Measurements from ENCODE around the gene CIDEC.

CIDEC gene

GRCh38 chr3:9841015-9841414 is 39.0 kb downstream of the CIDEC start:
- DNase-seq, result no peak

DNA sequence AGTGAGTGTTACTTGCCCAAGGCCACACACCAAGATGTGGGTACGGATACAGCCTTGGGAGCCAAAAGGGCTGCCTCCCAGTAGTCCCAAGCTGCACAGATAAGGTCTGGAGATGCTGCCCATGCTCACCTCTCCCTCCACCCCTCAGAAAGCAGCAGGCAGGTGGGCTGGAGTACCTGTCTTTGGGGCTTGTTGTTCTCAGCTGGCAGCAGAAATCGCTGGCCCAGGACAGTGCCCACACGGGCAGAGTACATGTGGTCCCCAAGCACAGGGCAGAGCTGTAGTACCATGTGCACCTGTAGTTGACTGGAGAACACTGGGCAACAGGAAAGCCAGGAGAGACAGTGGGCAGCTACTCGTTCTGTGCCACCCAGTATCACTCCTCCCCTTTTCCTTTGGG is 41.2 kb downstream of the CIDEC start:
- no peak for DNase-seq

GRCh38 chr3:9837701-9838582 is 42.1 kb downstream of the CIDEC start:
- DNase-seq, result no peak

DNA sequence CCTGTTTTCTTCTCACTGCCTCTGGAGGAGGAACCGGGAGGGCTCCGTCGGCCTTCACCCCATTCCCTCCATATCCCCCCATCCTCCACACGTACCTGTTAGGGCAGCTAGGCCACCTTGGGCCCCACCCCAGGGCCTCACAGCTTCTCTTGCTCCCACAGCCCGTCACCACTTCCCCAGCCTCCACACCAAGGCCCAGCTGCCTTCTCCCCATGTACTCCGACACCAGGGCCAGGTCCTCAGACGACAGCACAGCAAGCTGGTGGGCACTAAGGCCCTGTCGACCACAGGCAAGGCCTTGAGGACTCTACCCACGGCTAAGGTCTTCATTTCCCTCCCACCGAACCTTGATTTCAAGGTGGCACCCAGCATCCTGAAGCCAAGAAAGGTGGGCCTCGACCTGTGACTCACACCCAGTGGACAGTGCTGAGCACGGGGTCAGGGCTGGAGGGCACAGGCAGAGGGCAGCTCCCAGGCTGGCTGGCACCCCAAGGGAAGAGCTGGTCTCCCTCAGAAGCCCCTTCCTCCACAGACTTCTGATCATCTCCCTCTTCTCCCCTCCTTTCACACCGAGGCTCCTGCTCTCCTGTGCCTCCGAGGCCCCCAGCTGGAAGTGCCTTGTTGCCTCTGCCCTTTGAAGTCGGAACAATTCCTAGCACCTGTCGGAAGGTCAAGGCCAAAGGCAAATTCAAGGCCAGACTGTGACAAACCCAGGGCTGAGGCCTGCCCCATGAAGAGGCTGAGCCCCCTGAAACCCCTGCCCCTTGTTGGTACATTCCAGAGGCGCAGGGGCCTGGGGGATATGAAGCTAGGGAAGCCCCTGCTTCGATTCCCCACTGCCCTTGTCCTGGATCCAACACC is 45.3 kb downstream of the CIDEC start:
- no peak for DNase-seq

GRCh38 chr3:9833078-9833477 is 47.0 kb downstream of the CIDEC start:
- no peak for DNase-seq

DNA sequence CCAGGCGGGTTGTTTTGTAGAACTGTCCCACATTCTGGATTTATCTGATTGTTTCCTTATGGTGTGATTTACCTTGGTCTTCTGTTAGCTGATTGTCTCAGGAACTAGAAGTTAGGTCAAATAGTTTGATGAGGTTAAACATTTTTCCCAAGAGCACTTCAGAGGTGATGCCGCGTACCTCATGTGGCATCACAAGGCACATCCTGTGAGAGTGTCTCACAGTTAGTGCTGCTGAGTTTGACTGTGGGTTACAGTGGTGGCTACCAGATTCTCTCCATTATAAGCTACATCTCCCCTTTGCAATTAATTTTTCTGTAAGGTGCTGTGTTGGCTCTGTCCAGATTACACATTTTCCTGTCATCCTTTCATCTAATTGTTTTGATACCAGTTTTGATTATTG is 48.8 kb downstream of the CIDEC start:
- no peak for DNase-seq

DNA sequence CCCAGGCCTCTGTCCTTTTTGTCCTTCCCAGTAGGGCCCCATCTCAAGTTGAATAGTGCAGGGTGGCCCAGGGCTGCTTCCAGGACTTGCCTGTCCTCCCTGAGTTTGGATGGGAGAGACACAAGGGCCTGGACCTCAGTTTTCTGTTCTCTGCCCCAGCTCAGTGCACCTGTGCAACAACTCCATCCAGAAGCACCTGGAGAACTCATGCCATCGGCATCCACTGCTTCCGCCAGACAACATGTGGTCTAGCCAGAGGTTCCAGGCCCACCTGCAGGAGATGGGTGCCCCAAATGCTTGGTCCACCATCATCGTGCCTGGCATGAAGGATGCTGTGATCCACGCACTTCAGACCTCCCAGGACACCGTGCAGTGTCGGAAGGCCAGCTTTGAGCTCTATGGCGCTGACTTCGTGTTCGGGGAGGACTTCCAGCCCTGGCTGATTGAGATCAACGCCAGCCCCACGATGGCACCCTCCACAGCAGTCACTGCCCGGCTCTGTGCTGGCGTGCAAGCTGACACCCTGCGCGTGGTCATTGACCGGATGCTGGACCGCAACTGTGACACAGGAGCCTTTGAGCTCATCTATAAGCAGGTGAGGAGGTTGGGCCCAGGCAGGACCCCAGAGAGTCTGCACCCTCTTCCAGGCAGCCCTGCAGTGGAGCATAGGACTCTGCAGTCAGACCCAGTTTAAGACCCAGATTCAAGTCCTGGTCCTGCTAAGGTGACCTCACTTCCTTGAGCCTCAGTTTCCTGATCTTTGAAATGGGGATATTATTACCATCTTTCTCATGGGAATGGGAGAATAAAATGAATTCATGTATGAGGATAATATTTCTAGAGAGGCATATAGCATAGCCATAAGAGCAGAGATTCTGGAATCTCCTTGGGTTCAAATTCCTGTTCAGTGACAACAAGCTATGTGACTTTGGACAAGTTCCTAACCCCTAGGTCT is 51.0 kb downstream of the CIDEC start:
- DNase-seq, result no peak

DNA sequence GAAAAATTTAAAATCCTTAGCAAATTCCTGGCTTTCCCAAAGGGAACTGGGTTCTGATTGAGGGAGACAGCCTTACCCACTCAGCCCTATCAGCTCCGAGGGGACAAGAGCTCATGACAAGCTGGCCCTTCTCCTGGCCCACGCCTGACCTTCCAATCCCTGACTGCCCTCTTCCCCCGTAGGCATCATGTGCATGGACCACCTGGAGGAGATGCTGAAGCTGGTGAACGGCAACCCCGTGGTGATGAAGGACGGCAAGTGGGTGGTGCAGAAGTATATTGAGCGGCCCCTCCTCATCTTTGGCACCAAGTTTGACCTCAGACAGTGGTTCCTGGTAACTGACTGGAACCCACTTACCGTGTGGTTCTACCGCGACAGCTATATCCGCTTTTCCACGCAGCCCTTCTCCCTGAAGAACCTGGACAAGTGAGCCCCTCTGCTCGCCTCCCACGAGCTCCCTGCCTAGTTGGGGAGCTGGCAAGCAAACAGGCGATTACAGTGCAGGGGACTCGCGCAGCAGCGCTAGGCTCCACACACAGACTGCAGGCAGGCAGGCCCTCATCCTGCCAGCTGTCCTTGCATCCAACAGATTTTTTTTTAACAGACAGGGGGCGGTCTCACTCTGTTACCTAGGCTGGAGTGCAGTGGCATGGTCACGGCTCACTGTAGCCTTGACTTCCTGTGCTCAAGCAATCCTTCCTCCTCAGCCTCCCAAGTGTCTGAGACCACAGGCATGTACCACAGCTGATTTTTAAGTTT is 53.1 kb downstream of the CIDEC start:
- DNase-seq, result no peak

GRCh38 chr3:9825451-9826040 is 54.5 kb downstream of the CIDEC start:
- no peak for DNase-seq

GRCh38 chr3:9820946-9821345 is 59.1 kb downstream of the CIDEC start:
- no peak for DNase-seq

DNA sequence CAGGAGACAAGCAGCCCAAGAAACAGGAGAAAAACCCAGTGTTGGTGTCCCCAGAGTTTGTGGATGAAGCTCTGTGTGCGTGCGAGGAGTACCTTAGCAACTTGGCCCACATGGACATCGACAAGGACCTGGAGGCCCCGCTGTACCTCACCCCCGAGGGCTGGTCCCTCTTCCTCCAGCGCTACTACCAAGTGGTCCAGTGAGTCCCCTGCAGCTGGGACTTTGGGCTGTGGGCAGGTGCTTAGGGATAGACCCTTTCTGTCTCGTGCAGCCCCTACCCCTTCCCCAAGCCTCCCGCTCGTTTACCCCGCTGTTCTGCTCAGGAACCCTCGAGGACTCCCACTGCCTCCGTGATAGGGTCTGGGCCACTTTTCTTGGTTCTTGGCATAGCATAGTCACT is 59.5 kb downstream of the CIDEC start:
- DNase-seq, result no peak

DNA sequence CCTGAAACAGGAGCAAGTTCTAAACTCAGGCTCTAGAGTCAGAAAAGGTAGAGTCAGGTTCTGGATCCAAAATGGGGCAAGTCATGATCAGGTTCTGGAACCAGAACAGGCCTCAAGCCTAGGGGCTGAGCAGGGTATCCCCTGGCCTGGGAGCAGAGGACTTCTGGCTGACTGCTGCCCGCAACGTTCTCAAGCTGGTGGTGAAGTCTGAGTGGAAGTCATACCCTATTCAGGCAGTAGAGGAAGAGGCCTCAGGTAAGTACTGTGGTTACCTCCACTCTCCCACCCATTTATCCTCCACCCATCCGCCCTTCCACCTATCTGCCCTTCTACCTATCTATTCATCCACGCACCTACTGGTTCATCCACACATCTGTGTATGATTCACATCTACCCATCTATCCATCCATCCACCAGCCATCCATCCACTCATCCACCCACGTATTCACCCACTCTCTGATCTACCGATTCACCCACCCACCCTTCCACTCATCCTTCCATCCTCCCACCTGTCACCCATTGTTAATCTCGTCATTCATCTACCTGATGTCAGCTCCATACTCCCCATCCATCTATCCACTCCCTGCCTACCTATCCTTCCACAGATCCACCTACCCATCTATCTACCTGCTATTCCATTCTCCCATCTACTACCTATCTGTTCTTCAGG is 61.3 kb downstream of the CIDEC start:
- DNase-seq, result no peak

DNA sequence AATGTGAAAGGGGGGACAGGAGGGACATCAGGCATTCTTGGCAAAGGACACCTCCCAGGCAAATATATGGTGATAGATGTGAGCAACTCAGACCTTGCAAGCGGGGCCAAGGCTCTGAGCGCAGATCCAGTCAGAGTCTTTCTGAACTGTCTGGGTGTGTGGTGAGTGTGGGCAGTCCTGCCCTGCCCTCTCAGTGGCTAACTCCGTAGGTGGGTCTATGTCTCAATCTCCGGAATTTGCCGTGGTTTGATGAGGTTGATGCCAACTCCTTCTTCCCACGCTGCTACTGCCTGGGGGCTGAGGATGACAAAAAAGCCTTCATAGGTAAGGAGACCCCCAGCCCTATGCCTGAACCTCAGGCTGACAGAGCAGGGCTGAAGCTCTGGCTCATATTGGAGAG is 62.6 kb downstream of the CIDEC start:
- DNase-seq, result no peak
